HepG2 (cell line): ENCODE results near the gene LRP1B.

Experiments
- ESRRA ChIP-seq: sonication (generic); formaldehyde crosslinking; IDR thresholded peaks from 2 replicates; pipeline ENCODE4 v1.5.1; 2020; ENCODE audit warnings: mild to moderate bottlenecking, low read depth, missing genetic modification reagents
- SP1 ChIP-seq, 2 experiments: fragments of 450-650 bp in 1 of 2; sonication (generic) in 1 of 2; formaldehyde crosslinking in 1 of 2; IDR thresholded peaks; 2 replicates each; pipeline versions ENCODE4 v1.4.0 to v1.6.1; 2016 to 2020; ENCODE audit warnings: missing genetic modification reagents in 1 of 2
- ZNF121 ChIP-seq: sonication (generic); formaldehyde crosslinking; IDR thresholded peaks from 2 replicates; pipeline ENCODE4 v1.5.0; 2020; ENCODE audit warnings: mild to moderate bottlenecking, missing genetic modification reagents
- TF ChIP-seq, protein P1 (sequence below): sonication (generic); formaldehyde crosslinking; IDR thresholded peaks from 2 replicates; pipeline ENCODE4 v1.4.0; 2020; ENCODE audit warnings: missing genetic modification reagents

DNA sequence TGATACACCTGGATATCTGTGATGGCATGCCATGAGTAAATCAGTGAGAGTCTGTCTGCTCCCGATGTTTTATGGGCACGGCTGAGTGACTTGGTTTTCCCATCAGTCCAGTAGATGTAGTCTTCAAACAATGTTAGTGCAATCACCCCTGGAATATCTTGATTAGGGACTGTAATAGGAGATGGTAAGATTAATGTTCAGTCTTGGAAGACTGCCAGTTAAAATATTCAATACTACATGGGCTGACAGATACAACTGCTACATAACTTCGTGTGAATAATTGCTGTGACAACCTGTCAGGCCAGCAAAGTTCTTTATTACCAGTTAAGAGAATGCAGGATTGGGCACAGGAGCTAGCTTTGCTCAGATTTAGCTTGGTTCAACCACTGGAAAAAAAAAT lies 1673.3 kb downstream of the LRP1B start:
- no peak for TF ChIP-seq SP1 (IDR thresholded peaks at IDR 0.05)
- no peak for TF ChIP-seq SP1 (CRISPR knock-in tag; IDR thresholded peaks at IDR 0.05)
- no peak for TF ChIP-seq ZNF121 (CRISPR knock-in tag)
- TF ChIP-seq, protein P1, sequence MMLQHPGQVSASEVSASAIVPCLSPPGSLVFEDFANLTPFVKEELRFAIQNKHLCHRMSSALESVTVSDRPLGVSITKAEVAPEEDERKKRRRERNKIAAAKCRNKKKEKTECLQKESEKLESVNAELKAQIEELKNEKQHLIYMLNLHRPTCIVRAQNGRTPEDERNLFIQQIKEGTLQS (CRISPR knock-in tag), result no peak
- no peak for TF ChIP-seq ESRRA (CRISPR knock-in tag)
